ENCODE results near the gene LEMD2.
A peak's percentile ranks its signal among the peaks of the same experiment; 100 is the strongest.

The LEMD2 gene

GRCh38 chr6:33768644-33769120 lies 20.2 kb downstream of the LEMD2 start:
- Mint-ChIP-seq H3K9me3 (no peaks in the 10 kb centered on the region), H3K27me3 (ENCODE audit: low read depth) (no peaks in the 10 kb centered on the region), H3K36me3 (ENCODE audit: low read depth) (peaks cover 11% of the 10 kb centered on the region), H3K4me1 (ENCODE audit: low read depth) (peaks cover 8% of the 10 kb centered on the region), H3K27ac (no peak overlapping the region), H3K4me3 (no peak overlapping the region)
- DNase-seq (ENCODE audit: low spot score) = peak; percentile 57

DNA sequence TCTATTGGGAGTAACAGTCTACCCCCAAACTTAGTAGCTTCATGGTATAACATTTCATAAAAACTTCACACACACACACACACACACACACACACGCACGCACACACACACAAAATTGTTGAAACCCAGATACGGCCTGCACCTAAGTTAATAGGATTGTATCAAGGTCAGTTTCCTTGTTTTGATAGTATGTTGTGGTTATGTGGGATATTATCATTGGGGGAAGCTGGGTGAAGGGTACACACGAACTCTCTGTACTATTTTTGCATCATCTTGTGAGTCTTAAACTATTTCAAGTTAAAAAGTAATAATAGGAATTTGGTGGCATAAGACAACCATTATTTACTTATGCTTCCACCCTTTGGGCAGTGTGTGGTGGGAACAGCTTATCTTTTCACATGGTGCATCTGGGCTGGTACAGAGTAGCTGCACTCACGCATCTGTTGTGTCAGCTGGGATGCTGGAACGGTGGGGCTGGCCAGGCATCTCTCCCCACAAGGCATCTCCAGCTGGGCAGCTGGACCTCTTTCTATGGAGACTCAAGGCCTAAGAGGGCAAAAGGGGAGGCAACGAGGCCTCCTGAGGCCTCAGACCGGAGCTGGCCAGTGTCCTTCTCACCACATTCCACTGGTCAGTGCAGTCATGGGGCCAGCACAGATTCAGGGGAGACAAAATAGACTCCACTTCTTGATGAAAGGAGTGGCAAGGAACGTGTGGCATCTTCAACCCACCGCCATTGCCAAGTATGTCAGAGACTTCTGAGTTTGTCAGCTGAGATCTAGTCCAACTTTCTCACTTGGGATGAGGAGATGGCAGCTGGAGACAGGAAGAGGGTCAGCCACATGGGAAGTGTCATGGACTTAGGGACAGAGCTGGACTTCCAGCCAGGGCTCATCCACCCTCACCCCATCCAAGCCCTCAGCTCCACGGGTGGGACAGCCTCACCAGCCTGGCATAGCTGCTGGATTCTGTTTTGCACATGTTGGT lies 21.7 kb downstream of the LEMD2 start:
- no peak for DNase-seq (ENCODE audit: low spot score)
- Mint-ChIP-seq H3K36me3 (ENCODE audit: low read depth) (peaks cover 5% of the 10 kb centered on the region), H3K4me3 (no peak overlapping the region), H3K27ac (no peak overlapping the region), H3K4me1 (ENCODE audit: low read depth) (peaks cover 8% of the 10 kb centered on the region), H3K9me3 (no peaks in the 10 kb centered on the region), H3K27me3 (ENCODE audit: low read depth) (no peaks in the 10 kb centered on the region)

- H3K27ac Mint-ChIP-seq = no peak overlapping the region
- H3K4me3 Mint-ChIP-seq = no peak overlapping the region
- no peaks in the 10 kb centered on the region for H3K27me3 Mint-ChIP-seq (ENCODE audit: low read depth)
- DNase-seq (ENCODE audit: low spot score) = no peak
- peaks cover 4% of the 10 kb centered on the region for H3K4me1 Mint-ChIP-seq (ENCODE audit: low read depth)
- no peaks in the 10 kb centered on the region for H3K9me3 Mint-ChIP-seq
- H3K36me3 Mint-ChIP-seq (ENCODE audit: low read depth) = no peaks in the 10 kb centered on the region
Measured at GRCh38 chr6:33765368-33765767, 23.6 kb downstream of the LEMD2 start.

GRCh38 chr6:33764036-33764435 lies 24.9 kb downstream of the LEMD2 start:
- H3K27ac Mint-ChIP-seq = no peak overlapping the region
- no peak for DNase-seq (ENCODE audit: low spot score)

GRCh38 chr6:33763483-33763882 lies 25.4 kb downstream of the LEMD2 start:
- no peak for DNase-seq (ENCODE audit: low spot score)
- no peak overlapping the region for H3K4me3 Mint-ChIP-seq
- no peak overlapping the region for H3K27ac Mint-ChIP-seq
- H3K27me3 Mint-ChIP-seq (ENCODE audit: low read depth) = no peaks in the 10 kb centered on the region
- no peaks in the 10 kb centered on the region for H3K9me3 Mint-ChIP-seq
- peaks cover 1% of the 10 kb centered on the region for H3K4me1 Mint-ChIP-seq (ENCODE audit: low read depth)
- no peaks in the 10 kb centered on the region for H3K36me3 Mint-ChIP-seq (ENCODE audit: low read depth)

More at GRCh38 chr6:33764036-33764435, 24.9 kb downstream of the LEMD2 start:
- H3K36me3 Mint-ChIP-seq (ENCODE audit: low read depth) = no peaks in the 10 kb centered on the region
- H3K4me3 Mint-ChIP-seq = no peak overlapping the region
- no peaks in the 10 kb centered on the region for H3K9me3 Mint-ChIP-seq
- H3K27me3 Mint-ChIP-seq (ENCODE audit: low read depth) = no peaks in the 10 kb centered on the region
- peaks cover 4% of the 10 kb centered on the region for H3K4me1 Mint-ChIP-seq (ENCODE audit: low read depth)

GRCh38 chr6:33762713-33763112 lies 26.2 kb downstream of the LEMD2 start:
- Mint-ChIP-seq H3K36me3 (ENCODE audit: low read depth) (no peaks in the 10 kb centered on the region), H3K27me3 (ENCODE audit: low read depth) (no peaks in the 10 kb centered on the region), H3K4me1 (ENCODE audit: low read depth) (no peaks in the 10 kb centered on the region), H3K9me3 (no peaks in the 10 kb centered on the region), H3K27ac (no peak overlapping the region), H3K4me3 (no peak overlapping the region)
- no peak for DNase-seq (ENCODE audit: low spot score)

DNA sequence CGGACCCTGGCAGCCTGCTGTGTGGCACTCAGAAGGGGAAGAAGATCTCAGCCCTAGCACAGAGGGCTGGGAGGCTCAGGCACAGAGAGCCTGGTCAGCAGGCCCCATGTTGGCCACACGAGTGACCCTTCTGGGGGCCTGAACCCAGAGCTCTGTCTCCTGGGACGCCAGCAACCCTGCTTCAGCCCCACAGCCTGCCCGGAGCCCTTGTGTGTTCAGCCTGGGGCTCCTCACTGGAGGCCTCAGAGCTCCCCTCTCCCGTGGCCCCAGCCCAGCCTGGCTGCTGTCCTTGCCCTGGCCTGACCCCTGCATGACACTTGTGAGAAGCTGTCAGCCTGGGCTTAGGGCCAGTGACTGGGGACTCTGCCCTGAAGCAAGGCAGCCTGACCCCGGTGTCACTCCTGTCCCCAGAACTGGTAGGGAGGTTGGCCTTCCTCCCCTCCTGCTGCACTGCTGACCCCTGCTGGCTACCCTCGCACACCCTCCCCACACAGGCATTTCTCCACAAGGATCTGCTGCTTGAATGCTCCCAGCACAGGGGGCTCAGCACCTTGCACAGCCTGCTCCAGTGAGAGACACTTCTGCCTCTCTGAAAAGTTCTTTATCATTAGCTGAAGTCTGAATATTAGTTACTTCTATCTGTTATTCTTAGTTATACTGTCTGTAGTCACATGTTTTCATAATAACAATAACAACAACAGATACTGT lies 26.9 kb downstream of the LEMD2 start:
- no peak overlapping the region for H3K27ac Mint-ChIP-seq
- H3K4me1 Mint-ChIP-seq (ENCODE audit: low read depth) = no peaks in the 10 kb centered on the region
- H3K36me3 Mint-ChIP-seq (ENCODE audit: low read depth) = no peaks in the 10 kb centered on the region
- no peak for DNase-seq (ENCODE audit: low spot score)
- no peaks in the 10 kb centered on the region for H3K27me3 Mint-ChIP-seq (ENCODE audit: low read depth)
- no peaks in the 10 kb centered on the region for H3K9me3 Mint-ChIP-seq
- H3K4me3 Mint-ChIP-seq = no peak overlapping the region

DNA sequence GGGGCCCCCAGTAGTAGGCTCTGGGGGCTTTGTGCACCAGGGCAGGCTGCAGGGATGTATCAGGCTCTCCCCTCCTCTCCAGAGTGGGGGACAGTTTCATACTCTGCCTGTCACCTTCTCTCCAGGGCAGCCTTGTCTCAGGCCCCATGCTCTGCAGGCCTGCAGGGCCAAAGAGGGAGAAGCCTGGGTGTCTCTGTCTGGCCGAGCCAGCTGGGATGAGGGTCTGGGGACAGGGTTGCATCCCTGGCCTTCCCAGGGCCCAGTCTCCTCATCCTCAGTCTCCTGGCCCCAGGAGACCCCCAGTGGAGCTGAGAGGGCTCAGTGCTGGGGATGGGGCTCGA lies 27.4 kb downstream of the LEMD2 start:
- H3K27ac Mint-ChIP-seq = no peak overlapping the region
- no peaks in the 10 kb centered on the region for H3K36me3 Mint-ChIP-seq (ENCODE audit: low read depth)

DNA sequence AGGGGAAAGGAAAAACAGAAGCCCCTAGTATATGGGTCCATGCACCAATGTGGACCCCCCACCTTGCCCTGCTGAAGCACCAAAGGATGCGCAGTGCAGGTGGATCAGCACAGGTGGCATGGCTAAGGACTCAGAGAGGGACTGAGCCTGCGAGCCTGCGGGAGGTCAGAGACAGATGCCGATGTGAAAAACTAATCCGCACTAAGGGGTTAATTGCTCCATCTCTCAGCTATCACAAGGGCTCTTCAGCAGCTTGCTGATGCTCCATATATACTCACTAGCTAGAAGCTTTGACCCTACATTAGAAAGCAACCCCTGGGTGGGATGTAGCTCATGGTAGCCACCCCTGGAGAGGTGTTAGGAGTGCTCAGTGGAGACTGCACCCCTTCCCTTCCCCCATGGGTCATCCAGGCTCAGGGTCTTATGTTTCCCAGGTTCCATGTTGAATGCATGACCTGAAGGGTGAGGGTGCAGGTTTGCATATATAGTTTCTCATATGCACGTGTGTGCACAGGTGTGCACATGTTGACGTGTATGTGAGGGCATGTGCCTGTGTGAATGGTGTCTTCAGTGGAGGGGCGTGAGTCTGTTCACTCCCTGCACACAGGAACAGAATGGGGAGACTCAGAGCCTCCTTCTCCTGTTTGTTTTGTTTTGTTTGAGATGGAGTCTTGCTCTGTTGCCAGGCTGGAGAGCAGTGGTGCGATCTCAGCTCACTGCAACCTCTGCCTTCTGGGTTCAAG lies 28.9 kb downstream of the LEMD2 start:
- Mint-ChIP-seq H3K27me3 (ENCODE audit: low read depth) (no peaks in the 10 kb centered on the region), H3K4me1 (ENCODE audit: low read depth) (no peaks in the 10 kb centered on the region), H3K4me3 (no peak overlapping the region), H3K36me3 (ENCODE audit: low read depth) (no peaks in the 10 kb centered on the region), H3K27ac (no peak overlapping the region), H3K9me3 (no peaks in the 10 kb centered on the region)
- DNase-seq (ENCODE audit: low spot score) = no peak

More for the DNA sequence above, 27.4 kb downstream of the LEMD2 start:
- Mint-ChIP-seq H3K27me3 (ENCODE audit: low read depth) (no peaks in the 10 kb centered on the region), H3K4me3 (no peak overlapping the region), H3K4me1 (ENCODE audit: low read depth) (no peaks in the 10 kb centered on the region), H3K9me3 (no peaks in the 10 kb centered on the region)
- no peak for DNase-seq (ENCODE audit: low spot score)

DNA sequence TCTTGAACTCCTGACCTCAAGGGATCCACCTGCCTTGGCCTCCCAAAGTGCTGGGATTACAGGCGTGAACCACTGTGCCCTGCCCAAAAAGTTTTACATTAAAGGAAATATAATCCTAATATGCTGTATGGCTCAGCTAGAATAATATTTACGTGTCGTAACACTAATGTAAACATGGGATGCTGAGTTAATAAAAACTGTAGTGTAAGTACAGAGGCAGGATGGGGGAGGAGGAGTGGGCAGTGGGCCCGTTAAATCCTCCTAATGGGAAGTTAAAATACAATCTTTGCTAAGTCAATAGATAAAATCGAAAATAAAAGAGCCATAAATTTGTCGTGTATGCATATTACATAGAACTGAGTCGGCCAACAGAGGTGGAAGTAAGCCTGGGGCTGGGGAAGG lies 30.1 kb downstream of the LEMD2 start:
- no peaks in the 10 kb centered on the region for H3K27me3 Mint-ChIP-seq (ENCODE audit: low read depth)
- DNase-seq (ENCODE audit: low spot score) = no peak
- H3K4me1 Mint-ChIP-seq (ENCODE audit: low read depth) = no peaks in the 10 kb centered on the region
- H3K4me3 Mint-ChIP-seq = no peak overlapping the region
- no peak overlapping the region for H3K27ac Mint-ChIP-seq
- no peaks in the 10 kb centered on the region for H3K9me3 Mint-ChIP-seq
- no peaks in the 10 kb centered on the region for H3K36me3 Mint-ChIP-seq (ENCODE audit: low read depth)

DNA sequence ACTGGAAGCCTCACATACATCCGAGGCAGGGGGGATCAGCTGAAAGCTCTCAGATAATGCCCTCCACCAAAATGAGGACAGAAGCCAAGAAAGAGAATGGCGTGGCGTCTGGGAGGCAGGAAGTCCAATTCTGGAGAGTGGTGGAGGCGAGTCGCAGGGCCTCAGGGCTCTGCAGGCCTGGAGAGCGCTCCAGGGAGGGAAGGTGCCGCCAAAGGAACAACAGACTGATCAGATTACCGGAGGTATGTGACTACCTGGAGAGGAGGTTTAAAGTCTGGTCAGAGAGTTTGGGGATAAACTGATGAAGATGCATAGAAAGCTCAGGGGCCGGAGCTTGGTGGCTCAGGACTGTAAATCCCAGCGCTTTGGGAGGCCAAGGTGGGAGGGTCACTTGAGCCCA lies 31.0 kb downstream of the LEMD2 start:
- no peaks in the 10 kb centered on the region for H3K27me3 Mint-ChIP-seq (ENCODE audit: low read depth)
- H3K4me3 Mint-ChIP-seq = no peak overlapping the region
- H3K27ac Mint-ChIP-seq = no peak overlapping the region
- no peak for DNase-seq (ENCODE audit: low spot score)
- H3K4me1 Mint-ChIP-seq (ENCODE audit: low read depth) = no peaks in the 10 kb centered on the region
- H3K36me3 Mint-ChIP-seq (ENCODE audit: low read depth) = no peaks in the 10 kb centered on the region
- H3K9me3 Mint-ChIP-seq = no peaks in the 10 kb centered on the region

DNA sequence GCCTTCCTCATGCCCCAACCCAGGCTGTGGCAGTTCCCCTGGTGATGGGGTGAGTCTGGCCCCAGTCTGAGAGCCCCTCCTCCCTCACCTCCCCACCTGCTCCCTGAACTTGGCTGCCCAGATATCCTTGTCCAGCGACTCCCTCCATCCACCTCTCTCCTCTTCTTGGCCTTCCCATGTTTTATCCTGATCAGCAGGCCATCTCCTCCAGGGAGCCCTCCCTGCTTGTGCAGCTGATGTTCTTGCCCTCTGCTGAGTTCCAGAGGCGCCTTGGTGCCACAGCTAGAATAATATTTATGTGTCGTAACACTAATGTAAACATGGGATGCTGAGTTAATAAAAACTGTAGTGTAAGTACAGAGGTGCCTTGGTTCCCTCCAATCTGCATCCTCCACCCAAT lies 31.8 kb downstream of the LEMD2 start:
- no peaks in the 10 kb centered on the region for H3K4me1 Mint-ChIP-seq (ENCODE audit: low read depth)
- H3K27me3 Mint-ChIP-seq (ENCODE audit: low read depth) = no peaks in the 10 kb centered on the region
- H3K4me3 Mint-ChIP-seq = no peak overlapping the region
- no peak overlapping the region for H3K27ac Mint-ChIP-seq
- no peaks in the 10 kb centered on the region for H3K9me3 Mint-ChIP-seq
- DNase-seq (ENCODE audit: low spot score) = no peak
- no peaks in the 10 kb centered on the region for H3K36me3 Mint-ChIP-seq (ENCODE audit: low read depth)

DNA sequence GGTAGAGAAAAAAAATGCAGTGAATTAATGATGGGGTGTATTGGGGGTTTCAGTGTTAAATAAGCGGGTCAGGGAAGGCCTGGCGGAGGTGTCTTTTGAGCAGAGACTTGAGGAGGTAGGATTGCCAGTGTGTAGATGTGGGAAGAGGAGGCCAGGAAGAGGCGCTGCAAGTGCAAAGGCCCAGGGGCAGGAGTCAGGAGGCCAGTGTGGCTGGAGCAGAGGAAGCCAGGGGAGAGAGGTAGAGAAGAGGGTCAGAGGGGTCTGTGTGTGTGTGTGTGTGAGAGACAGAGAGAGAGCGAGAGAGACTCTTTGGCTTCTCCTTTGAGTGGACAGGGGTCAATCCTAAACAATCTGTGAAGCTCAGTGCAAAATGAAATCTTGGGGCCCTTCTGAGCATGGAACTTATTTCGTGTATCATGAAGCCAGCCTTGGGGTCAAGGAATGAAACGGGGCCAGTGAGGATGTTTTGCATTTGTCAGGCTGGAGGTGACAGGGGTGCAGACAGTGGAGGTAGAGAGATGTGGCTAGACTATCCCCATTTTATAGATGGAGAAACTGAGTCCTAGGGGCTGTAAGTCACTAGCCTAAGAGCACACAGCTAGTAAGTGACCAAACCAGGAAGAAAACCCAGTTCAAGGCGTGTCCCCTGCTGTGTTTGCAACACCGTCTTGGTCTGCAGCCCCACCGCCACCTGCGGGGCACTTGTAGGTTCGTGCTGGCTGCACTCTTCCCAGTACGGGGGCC lies 32.5 kb downstream of the LEMD2 start:
- Mint-ChIP-seq H3K9me3 (no peaks in the 10 kb centered on the region), H3K27ac (no peak overlapping the region), H3K4me3 (no peak overlapping the region), H3K36me3 (ENCODE audit: low read depth) (no peaks in the 10 kb centered on the region), H3K27me3 (ENCODE audit: low read depth) (no peaks in the 10 kb centered on the region), H3K4me1 (ENCODE audit: low read depth) (no peaks in the 10 kb centered on the region)
- no peak for DNase-seq (ENCODE audit: low spot score)
